Measurements from ENCODE around the gene DYSF. TPM values are rescaled to one million over a fixed set of nuclear protein-coding genes. Genes with fewer than 3 reads are reported as not detected.

Gene DYSF
- total and polyA plus RNA-seq, 2 donors (not counting 1 experiment from before 2014, with no cell fraction given), result 0.17 to 0.43 TPM

- no peaks in the 10 kb centered on the region for H4K20me1 ChIP-seq (ENCODE audit: control insufficient read depth, insufficient read depth, low read length, poor library complexity, severe bottlenecking)
- no peak overlapping the region for H3K9ac ChIP-seq (ENCODE audit: low read length)
- H2AFZ ChIP-seq (ENCODE audit: insufficient read depth, low read depth, low read length, poor library complexity, severe bottlenecking), result no peak overlapping the region
- Mint-ChIP-seq H3K4me3 (no peak overlapping the region), H3K27me3 (peaks cover 48% of the 10 kb centered on the region), H3K27ac (no peak overlapping the region), H3K4me1 (no peaks in the 10 kb centered on the region), H3K9me3 (ENCODE audit: insufficient read depth) (no peaks in the 10 kb centered on the region)
- no peak for DNase-seq
- H3K27ac ChIP-seq (ENCODE audit: low read length in 2 of 2), result no peak overlapping the region
- no peaks in the 10 kb centered on the region for H3K9me3 ChIP-seq (ENCODE audit: control extremely low read depth in 1 of 3, control insufficient read depth in 2 of 3, insufficient read depth in 1 of 3, low read length in 2 of 3)
- POLR2A ChIA-PET, result no interaction called here
- no peak for TF ChIP-seq CTCF (IDR thresholded peaks at IDR 0.05)
- TF ChIP-seq EZH2 (IDR thresholded peaks at IDR 0.05; ENCODE audit: borderline replicate concordance, insufficient read depth, low read depth, low read length, poor library complexity, severe bottlenecking), result no peak
- intact Hi-C loops (cut with micrococcal nuclease), result no loop called here
- H3K27me3 ChIP-seq (replicated peaks in 1 of 4; ENCODE audit: control extremely low read depth in 1 of 4, control insufficient read depth in 3 of 4, insufficient read depth in 4 of 4, low read length in 3 of 4), result peaks cover 0 to 8% (median 0%) of the 10 kb centered on the region in 4 experiments
- no peaks in the 10 kb centered on the region for H3K36me3 ChIP-seq (replicated peaks in 1 of 2; ENCODE audit: control extremely low read depth in 1 of 2, control insufficient read depth in 1 of 2, extremely low read depth in 1 of 2, insufficient read depth in 2 of 2, low read length in 1 of 2)
- H3K4me2 ChIP-seq (replicated peaks; ENCODE audit: low read depth, low read length, poor library complexity, severe bottlenecking), result no peak overlapping the region
- no peak overlapping the region for H3K4me3 ChIP-seq (ENCODE audit: control extremely low read depth in 1 of 5, extremely low read depth in 1 of 5, insufficient read depth in 1 of 5, low read depth in 2 of 5, low read length in 4 of 5)
- WGBS (ENCODE audit: insufficient coverage), result 74% methylated on average over 8 of the region's 8 CpGs
- CTCF ChIA-PET, result interaction anchor here (0.6 to 1.2 kb wide), 4 partner anchors 15 to 1940 kb away, joined by 3 to 4 read pairs (median 3); no protein-coding TSS in a partner anchor
- no peak for ATAC-seq (ENCODE audit: low read depth)
- H3K79me2 ChIP-seq (ENCODE audit: control insufficient read depth, insufficient read depth, low read length), result no peaks in the 10 kb centered on the region
- no peaks in the 10 kb centered on the region for H3K4me1 ChIP-seq (ENCODE audit: control insufficient read depth in 2 of 2, insufficient read depth in 2 of 2, low read length in 2 of 2)
Measured at GRCh38 chr2:71530211-71530610, 76.8 kb downstream of the DYSF start.

DNA sequence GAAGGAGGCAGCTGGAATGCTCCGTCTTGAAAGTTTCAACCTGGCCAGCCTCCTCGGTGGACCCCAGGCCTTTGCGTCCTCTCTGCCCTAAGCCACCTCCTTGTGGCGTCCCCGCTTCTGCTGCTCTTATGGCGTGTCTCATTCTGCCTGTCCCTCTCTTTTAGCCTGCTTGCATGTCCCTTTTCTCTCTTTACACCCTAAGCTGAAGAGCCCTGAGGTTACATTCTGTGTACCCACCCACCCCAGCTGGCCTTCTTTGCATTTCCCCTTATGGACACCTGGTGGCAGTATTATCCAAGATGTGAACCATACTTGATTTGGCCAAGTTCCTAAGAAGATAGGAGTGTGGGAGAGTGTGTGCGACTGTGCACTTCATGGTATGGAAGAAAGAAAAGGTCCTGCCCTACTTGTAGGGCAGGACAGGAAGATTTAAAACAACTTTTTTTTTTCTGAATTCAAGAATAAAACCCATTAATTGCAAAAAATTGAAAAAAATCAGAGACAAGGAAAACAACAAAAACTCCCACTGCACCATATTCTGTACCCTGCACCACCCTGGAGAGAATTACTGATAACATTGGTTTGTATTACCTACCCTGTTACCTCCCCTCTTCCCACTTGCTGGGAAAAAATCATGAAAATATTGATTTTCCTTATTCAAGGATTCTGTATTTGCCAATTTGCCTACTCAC lies 77.4 kb downstream of the DYSF start:
- TF ChIP-seq CTCF (IDR thresholded peaks at IDR 0.05) (peak; percentile 56), EZH2 (IDR thresholded peaks at IDR 0.05; ENCODE audit: borderline replicate concordance, insufficient read depth, low read depth, low read length, poor library complexity, severe bottlenecking) (no peak)
- ChIA-PET POLR2A (no interaction called here), CTCF (interaction anchor here (1.0 to 1.2 kb wide), 3 partner anchors 14 to 231 kb away, joined by 3 to 4 read pairs (median 3); no protein-coding TSS in a partner anchor)
- intact Hi-C loops (cut with micrococcal nuclease), result no loop called here
- no peak overlapping the region for H3K27ac ChIP-seq (ENCODE audit: low read length in 2 of 2)
- H3K4me1 ChIP-seq (ENCODE audit: control insufficient read depth in 2 of 2, insufficient read depth in 2 of 2, low read length in 2 of 2), result no peaks in the 10 kb centered on the region
- peaks cover 0 to 8% (median 0%) of the 10 kb centered on the region in 4 experiments for H3K27me3 ChIP-seq (replicated peaks in 1 of 4; ENCODE audit: control extremely low read depth in 1 of 4, control insufficient read depth in 3 of 4, insufficient read depth in 4 of 4, low read length in 3 of 4)
- Mint-ChIP-seq H3K4me3 (no peak overlapping the region), H3K27ac (no peak overlapping the region), H3K27me3 (peaks cover 52% of the 10 kb centered on the region), H3K9me3 (ENCODE audit: insufficient read depth) (no peaks in the 10 kb centered on the region), H3K4me1 (no peaks in the 10 kb centered on the region)
- DNase-seq (peak; percentile 30), ATAC-seq (ENCODE audit: low read depth) (no peak)
- H4K20me1 ChIP-seq (ENCODE audit: control insufficient read depth, insufficient read depth, low read length, poor library complexity, severe bottlenecking), result no peaks in the 10 kb centered on the region
- H3K79me2 ChIP-seq (ENCODE audit: control insufficient read depth, insufficient read depth, low read length), result no peaks in the 10 kb centered on the region
- H3K4me2 ChIP-seq (replicated peaks; ENCODE audit: low read depth, low read length, poor library complexity, severe bottlenecking), result no peak overlapping the region
- no peak overlapping the region for H3K4me3 ChIP-seq (ENCODE audit: control extremely low read depth in 1 of 5, extremely low read depth in 1 of 5, insufficient read depth in 1 of 5, low read depth in 2 of 5, low read length in 4 of 5)
- H2AFZ ChIP-seq (ENCODE audit: insufficient read depth, low read depth, low read length, poor library complexity, severe bottlenecking), result no peak overlapping the region
- H3K9ac ChIP-seq (ENCODE audit: low read length), result no peak overlapping the region
- WGBS (ENCODE audit: insufficient coverage), result 94% methylated on average over 6 of the region's 7 CpGs
- H3K36me3 ChIP-seq (replicated peaks in 1 of 2; ENCODE audit: control extremely low read depth in 1 of 2, control insufficient read depth in 1 of 2, extremely low read depth in 1 of 2, insufficient read depth in 2 of 2, low read length in 1 of 2), result no peaks in the 10 kb centered on the region
- no peaks in the 10 kb centered on the region for H3K9me3 ChIP-seq (ENCODE audit: control extremely low read depth in 1 of 3, control insufficient read depth in 2 of 3, insufficient read depth in 1 of 3, low read length in 2 of 3)

All from B cell (primary cell).